HepG2 (cell line): Measurements from ENCODE around the gene WDR47. TPM values are rescaled to one million over a fixed set of nuclear protein-coding genes. Genes with fewer than 3 reads are reported as not detected.

Experiments used
- ATAC-seq: fragments of 200-7000 bp; cut with Tn5 transposase; 3 replicates; pipeline ENCODE4 v1.9.1; 2020; ENCODE audit warnings: mild to moderate bottlenecking, moderate library complexity
- BruUV-seq: library from RNA; stranded (reverse); fragments of 400-500 nt; replicated peaks from 2 replicates; lab custom pipeline; 2021; lab: Mats Ljungman, UMichigan
- CTCF ChIA-PET: fragments of 300-600 bp; formaldehyde crosslinking; extraction: SDS; loops from one replicate; lab custom pipeline; 2021; ENCODE audit warnings: low total read pairs, inconsistent platforms, low intra/inter-chr PET ratio; lab: Yijun Ruan, JAX
- POLR2A ChIA-PET: fragments of 350-600 bp; sonication (Branson Sonifier 250); formaldehyde crosslinking; loops from one replicate; lab custom pipeline; 2020; ENCODE audit warnings: antibody characterized with exemption, inconsistent platforms; lab: Yijun Ruan, JAX
- DNase-seq: peaks from one replicate; pipeline ENCODE4 v3.0.0-alpha.2; 2015; ENCODE audit warnings: low spot score
- FAIRE-seq: peaks from 3 replicates; lab custom pipeline; 2011; peaks lifted over from hg19 to GRCh38; lab: Jason Lieb, UNC
- H2AFZ ChIP-seq: one replicate; pipeline ENCODE4 v1.6.1; 2011; ENCODE audit warnings: low read length, inconsistent platforms
- H3K27ac ChIP-seq: fragments of 300-600 bp; 3 replicates; pipeline ENCODE4 v1.8.0; 2011; ENCODE audit warnings: mixed run types, mild to moderate bottlenecking, mixed read lengths, low read length, inconsistent platforms; ENCODE audit not compliant: insufficient read depth; ENCODE audit errors: extremely low read length
- H3K27me3 ChIP-seq, 2 experiments: fragments of 200-600 bp in 1 of 2; 2 replicates in 1 of 2; 3 replicates in 1 of 2; pipeline versions ENCODE4 v1.6.0 to v1.8.0; 2011; ENCODE audit warnings: low read length in 2 of 2, mild to moderate bottlenecking in 2 of 2, moderate library complexity in 2 of 2, inconsistent platforms in 1 of 2; ENCODE audit not compliant: insufficient read depth in 2 of 2, control insufficient read depth in 1 of 2
- H3K36me3 ChIP-seq, 2 experiments: fragments of 200-600 bp in 1 of 2; replicated peaks in 1 of 2; 2 replicates in 1 of 2; 3 replicates in 1 of 2; pipeline versions ENCODE4 v1.5.1 to v1.8.0; 2011; ENCODE audit warnings: low read length in 2 of 2, inconsistent platforms in 1 of 2; ENCODE audit not compliant: insufficient read depth in 2 of 2, control insufficient read depth in 1 of 2
- H3K4me1 ChIP-seq: 2 replicates; pipeline ENCODE4 v1.5.1; 2012; ENCODE audit warnings: low read length, inconsistent platforms; ENCODE audit not compliant: insufficient read depth
- H3K4me2 ChIP-seq: 2 replicates; pipeline ENCODE4 v1.6.0; 2011; ENCODE audit warnings: low read depth, low read length, inconsistent platforms
- H3K4me3 ChIP-seq, 3 experiments: fragments of 200-600 bp in 1 of 3; sonication (generic), shearing (Covaris generic) in 1 of 3; replicated peaks in 1 of 3; 2 replicates each; pipeline ENCODE4 v1.5.1; 2011 to 2016; ENCODE audit warnings: low read length in 3 of 3, inconsistent platforms in 2 of 3, low read depth in 2 of 3, mild to moderate bottlenecking in 2 of 3, control low read depth in 1 of 3, mixed read lengths in 1 of 3; ENCODE audit not compliant: insufficient read depth in 1 of 3
- H3K79me2 ChIP-seq: one replicate; pipeline ENCODE4 v1.6.1; 2011; ENCODE audit warnings: low read length, inconsistent platforms; ENCODE audit not compliant: insufficient read depth
- H3K9ac ChIP-seq: 2 replicates; pipeline ENCODE4 v1.6.0; 2011; ENCODE audit warnings: mild to moderate bottlenecking, low read depth, low read length, inconsistent platforms; ENCODE audit not compliant: insufficient read depth
- H3K9me3 ChIP-seq: 2 replicates; pipeline ENCODE4 v1.5.1; 2012; ENCODE audit warnings: mild to moderate bottlenecking, low read length
- H4K20me1 ChIP-seq: 2 replicates; pipeline ENCODE4 v1.6.0; 2011; ENCODE audit warnings: inconsistent platforms, mild to moderate bottlenecking, low read length, moderate library complexity; ENCODE audit not compliant: insufficient read depth
- BHLHE40 ChIP-seq: IDR thresholded peaks from 2 replicates; pipeline ENCODE4 v1.6.1; 2011; ENCODE audit warnings: low read length, improper control_type of control experiment
- CC2D1A ChIP-seq: sonication (generic); formaldehyde crosslinking; IDR thresholded peaks from 2 replicates; pipeline ENCODE4 v1.8.1; 2023; ENCODE audit warnings: mild to moderate bottlenecking, missing genetic modification reagents
- CCDC6 ChIP-seq: sonication (generic); formaldehyde crosslinking; IDR thresholded peaks from 2 replicates; pipeline ENCODE4 v1.8.1; 2022; ENCODE audit warnings: mild to moderate bottlenecking, missing genetic modification reagents, moderate library complexity
- FOXO1 ChIP-seq: sonication (generic); formaldehyde crosslinking; IDR thresholded peaks from 2 replicates; pipeline ENCODE4 v1.4.0; 2020; ENCODE audit warnings: missing genetic modification reagents
- FOXP4 ChIP-seq: sonication (generic); formaldehyde crosslinking; IDR thresholded peaks from 2 replicates; pipeline ENCODE4 v1.4.0; 2020; ENCODE audit warnings: missing genetic modification reagents
- GTF3A ChIP-seq: sonication (generic); formaldehyde crosslinking; conservative IDR thresholded peaks from 2 replicates; pipeline ENCODE4 v1.4.0; 2020; ENCODE audit warnings: mild to moderate bottlenecking, missing genetic modification reagents
- KAT7 ChIP-seq: IDR thresholded peaks from 2 replicates; pipeline ENCODE4 v1.6.1; 2018; ENCODE audit warnings: borderline replicate concordance, missing compliant biosample characterization
- SIN3A ChIP-seq: IDR thresholded peaks from 2 replicates; pipeline ENCODE4 v1.6.1; 2011; ENCODE audit warnings: low read depth, mild to moderate bottlenecking, control low read depth, low read length, borderline replicate concordance
- ZBTB7A ChIP-seq: sonication (generic); formaldehyde crosslinking; IDR thresholded peaks from 2 replicates; pipeline ENCODE4 v1.8.0; 2022; ENCODE audit warnings: mild to moderate bottlenecking, missing genetic modification reagents
- ZNF598 ChIP-seq: sonication (generic); formaldehyde crosslinking; IDR thresholded peaks from 2 replicates; pipeline ENCODE4 v1.5.1; 2020; ENCODE audit warnings: mild to moderate bottlenecking, missing genetic modification reagents, borderline replicate concordance
- ZNF614 ChIP-seq: IDR thresholded peaks from 2 replicates; pipeline ENCODE4 v1.6.1; 2018; ENCODE audit warnings: missing biosample characterization, missing genetic modification reagents, inconsistent platforms, borderline replicate concordance
- ZNF703 ChIP-seq: sonication (generic); formaldehyde crosslinking; IDR thresholded peaks from 2 replicates; pipeline ENCODE4 v1.5.1; 2020; ENCODE audit warnings: missing genetic modification reagents, mild to moderate bottlenecking, moderate library complexity, borderline replicate concordance
- WGBS: methylation state at CpG from one replicate; pipeline ENCODE4 v1.1.6; 2017; ENCODE audit warnings: low lambda C conversion rate; 5-methylcytosine and 5-hydroxymethylcytosine counted together
- in situ Hi-C: cut with HindIII; loops from 2 replicates; pipeline ENCODE4 v1.10.0; 2017; ENCODE audit warnings: low pct_unique_long_range_greater_than_20kb; ENCODE audit not compliant: extremely low pct_ligation_motif_present
- intact Hi-C: fragments of 100-400 bp; cut with micrococcal nuclease; formaldehyde crosslinking; loops from one replicate; pipeline ENCODE4 v1.10.0; 2022; ENCODE audit not compliant: unreplicated experiment
- polyA plus RNA-seq, 8 experiments: library from polyadenylated mRNA; depleted of rRNA in 3 of 8; stranded (reverse) in 7 of 8; unstranded in 1 of 8; fragments of >200 nt; fragmentation: Illumina TruSeq in 4 of 8; extraction: Trizol in 4 of 8; gene quantifications; 2 replicates each; pipeline versions ENCODE4 v1.2.1 to v1.2.3, GENCODE V29; 2011 to 2016; ENCODE audit warnings: low read depth in 4 of 8, missing spikeins in 1 of 8, mixed read lengths in 1 of 8; ENCODE audit not compliant: insufficient read depth in 1 of 8
- total RNA-seq, 5 experiments: library from RNA; depleted of rRNA; stranded (reverse); fragments of >200 nt; fragmentation: Illumina TruSeq; extraction: Trizol; gene quantifications; 2 replicates each; pipeline ENCODE4 v1.2.3, GENCODE V29; 2016; ENCODE audit warnings: low read depth in 1 of 5
- TF ChIP-seq, protein P1 (sequence below): IDR thresholded peaks from 2 replicates; pipeline ENCODE4 v1.6.1; 2016; ENCODE audit warnings: low read depth, borderline replicate concordance
- TF ChIP-seq, protein P2 (sequence below): sonication (generic); formaldehyde crosslinking; IDR thresholded peaks from 2 replicates; pipeline ENCODE4 v1.4.0; 2020; ENCODE audit warnings: missing genetic modification reagents, borderline replicate concordance

Gene WDR47
- total and polyA plus RNA-seq, 2 of the 13 experiments (the other 11 are each of a cell fraction or from before 2014, with no cell fraction given): 4.3 to 5.9 TPM

DNA sequence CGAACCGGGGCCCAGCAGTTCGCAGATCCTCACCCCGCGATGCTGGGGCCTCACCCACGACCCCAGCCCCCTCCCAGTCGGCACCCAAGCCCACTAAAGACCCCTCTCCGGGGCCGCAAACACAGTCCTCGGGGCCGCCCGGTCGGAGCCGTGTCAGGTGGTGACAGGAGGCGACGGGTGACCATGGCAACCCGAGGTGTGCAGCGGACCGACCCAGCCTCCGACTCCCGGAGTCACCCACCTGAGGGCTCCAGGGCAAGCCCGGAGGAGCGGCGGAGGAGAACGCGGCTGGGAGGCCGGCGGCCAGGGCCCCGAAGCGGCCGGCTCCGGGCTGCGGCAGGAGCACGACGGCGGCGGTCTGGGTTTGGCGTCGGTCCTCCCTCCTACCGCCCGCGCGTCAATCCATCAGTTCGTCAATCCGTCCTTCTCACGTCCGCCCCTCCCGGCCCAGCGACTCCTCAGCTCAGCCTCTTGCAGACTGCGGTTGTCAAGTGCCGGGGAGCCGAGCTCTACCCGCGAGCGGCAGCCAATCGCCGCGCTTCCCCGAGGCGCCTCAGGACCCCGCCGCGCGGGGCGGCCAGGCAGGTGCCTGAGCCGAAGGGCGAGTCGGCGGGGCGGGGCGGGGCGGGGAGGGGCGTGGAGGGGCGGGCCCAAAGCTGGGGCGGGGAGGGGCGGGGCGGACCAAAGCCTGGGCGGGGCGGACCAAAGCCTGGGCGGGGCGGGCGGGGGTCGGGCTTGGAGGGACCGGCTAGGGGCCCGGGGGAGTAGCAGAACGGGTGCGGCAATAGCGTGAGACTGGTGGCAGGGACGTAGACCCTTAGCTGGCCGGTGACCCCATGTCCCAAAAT lies at the start of gene WDR47 (continued):
- TF ChIP-seq ZBTB7A (CRISPR knock-in tag): no peak
- no peak for TF ChIP-seq GTF3A (CRISPR knock-in tag)

GRCh38 chr1:109091078-109091838 lies 49.4 kb upstream of the WDR47 start:
- BruUV-seq: TSS peak; percentile 68
- peaks cover 30% of the 10 kb centered on the region for H3K4me1 ChIP-seq
- ChIA-PET POLR2A (interaction anchor here (1.0 to 5.3 kb wide), 12 partner anchors 9 to 335 kb away, joined by 3 to 117 read pairs (median 6); partner anchors contain the start of genes CLCC1, PSMA5, SARS1 and TAF13), CTCF (interaction anchor here (2.9 kb wide), 1 partner anchor 9 kb away, joined by 15 read pairs; no protein-coding TSS in a partner anchor)
- peak overlapping the region; percentile 80 for H3K9ac ChIP-seq
- H3K36me3 ChIP-seq: peaks cover 2 to 15% of the 10 kb centered on the region in 2 experiments; a peak in 3 of 5 replicates
- peak; percentile 36 for DNase-seq
- H3K4me2 ChIP-seq: peak overlapping the region; percentile 82
- peak overlapping the region; percentile 83 to 86 (median 85) for H3K4me3 ChIP-seq
- ATAC-seq: peak; percentile 81
- intact Hi-C loops: loop anchor here (5.0 to 10.0 kb wide), 2 partner anchors 171 to 304 kb away; partner anchors contain the start of gene SORT1
- peaks cover 25% of the 10 kb centered on the region for H3K79me2 ChIP-seq
- H4K20me1 ChIP-seq: no peaks in the 10 kb centered on the region
- under 1% methylated on average over 13 of the region's 13 CpGs for WGBS
- H3K27ac ChIP-seq: peak overlapping the region; percentile 90
- in situ Hi-C loops: no loop called here
- H2AFZ ChIP-seq: peak overlapping the region; percentile 20
- no peak for FAIRE-seq
- no peaks in the 10 kb centered on the region; a peak in 1 of 5 replicates for H3K27me3 ChIP-seq
- no peaks in the 10 kb centered on the region for H3K9me3 ChIP-seq
- TF ChIP-seq SIN3A (peak; percentile 1; the same call in 1 of the 2 replicates), ZNF598 (CRISPR knock-in tag) (no peak), CC2D1A (CRISPR knock-in tag) (no peak), ZNF614 (no peak), CCDC6 (CRISPR knock-in tag) (no peak), FOXP4 (CRISPR knock-in tag) (no peak), FOXO1 (CRISPR knock-in tag) (no peak), BHLHE40 (no peak), KAT7 (CRISPR knock-in tag) (no peak), ZNF703 (CRISPR knock-in tag) (no peak)
- TF ChIP-seq, protein P1, sequence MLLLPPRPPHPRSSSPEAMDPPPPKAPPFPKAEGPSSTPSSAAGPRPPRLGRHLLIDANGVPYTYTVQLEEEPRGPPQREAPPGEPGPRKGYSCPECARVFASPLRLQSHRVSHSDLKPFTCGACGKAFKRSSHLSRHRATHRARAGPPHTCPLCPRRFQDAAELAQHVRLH: no peak
- TF ChIP-seq, protein P2, sequence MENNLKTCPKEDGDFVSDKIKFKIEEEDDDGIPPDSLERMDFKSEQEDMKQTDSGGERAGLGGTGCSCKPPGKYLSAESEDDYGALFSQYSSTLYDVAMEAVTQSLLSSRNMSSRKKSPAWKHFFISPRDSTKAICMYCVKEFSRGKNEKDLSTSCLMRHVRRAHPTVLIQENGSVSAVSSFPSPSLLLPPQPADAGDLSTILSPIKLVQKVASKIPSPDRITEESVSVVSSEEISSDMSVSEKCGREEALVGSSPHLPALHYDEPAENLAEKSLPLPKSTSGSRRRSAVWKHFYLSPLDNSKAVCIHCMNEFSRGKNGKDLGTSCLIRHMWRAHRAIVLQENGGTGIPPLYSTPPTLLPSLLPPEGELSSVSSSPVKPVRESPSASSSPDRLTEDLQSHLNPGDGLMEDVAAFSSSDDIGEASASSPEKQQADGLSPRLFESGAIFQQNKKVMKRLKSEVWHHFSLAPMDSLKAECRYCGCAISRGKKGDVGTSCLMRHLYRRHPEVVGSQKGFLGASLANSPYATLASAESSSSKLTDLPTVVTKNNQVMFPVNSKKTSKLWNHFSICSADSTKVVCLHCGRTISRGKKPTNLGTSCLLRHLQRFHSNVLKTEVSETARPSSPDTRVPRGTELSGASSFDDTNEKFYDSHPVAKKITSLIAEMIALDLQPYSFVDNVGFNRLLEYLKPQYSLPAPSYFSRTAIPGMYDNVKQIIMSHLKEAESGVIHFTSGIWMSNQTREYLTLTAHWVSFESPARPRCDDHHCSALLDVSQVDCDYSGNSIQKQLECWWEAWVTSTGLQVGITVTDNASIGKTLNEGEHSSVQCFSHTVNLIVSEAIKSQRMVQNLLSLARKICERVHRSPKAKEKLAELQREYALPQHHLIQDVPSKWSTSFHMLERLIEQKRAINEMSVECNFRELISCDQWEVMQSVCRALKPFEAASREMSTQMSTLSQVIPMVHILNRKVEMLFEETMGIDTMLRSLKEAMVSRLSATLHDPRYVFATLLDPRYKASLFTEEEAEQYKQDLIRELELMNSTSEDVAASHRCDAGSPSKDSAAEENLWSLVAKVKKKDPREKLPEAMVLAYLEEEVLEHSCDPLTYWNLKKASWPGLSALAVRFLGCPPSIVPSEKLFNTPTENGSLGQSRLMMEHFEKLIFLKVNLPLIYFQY (CRISPR knock-in tag): no peak
